ENCODE measurements around the gene PRR16.

The PRR16 gene

GRCh38 chr5:120544043-120544442 lies 79.9 kb downstream of the PRR16 start:
- TF ChIP-seq REST (IDR thresholded peaks at IDR 0.05; ENCODE audit: insufficient read depth in 1 of 2, low read depth in 2 of 2, low read length in 2 of 2): no peak
- TF ChIP-seq FOXP2 (optimal IDR thresholded peaks at IDR 0.05; ENCODE audit: borderline replicate concordance, extremely low read depth, extremely low read length, insufficient read depth): no peak
- no peak for TF ChIP-seq SIN3A (IDR thresholded peaks at IDR 0.05; ENCODE audit: borderline replicate concordance, insufficient read depth, low read length)

DNA sequence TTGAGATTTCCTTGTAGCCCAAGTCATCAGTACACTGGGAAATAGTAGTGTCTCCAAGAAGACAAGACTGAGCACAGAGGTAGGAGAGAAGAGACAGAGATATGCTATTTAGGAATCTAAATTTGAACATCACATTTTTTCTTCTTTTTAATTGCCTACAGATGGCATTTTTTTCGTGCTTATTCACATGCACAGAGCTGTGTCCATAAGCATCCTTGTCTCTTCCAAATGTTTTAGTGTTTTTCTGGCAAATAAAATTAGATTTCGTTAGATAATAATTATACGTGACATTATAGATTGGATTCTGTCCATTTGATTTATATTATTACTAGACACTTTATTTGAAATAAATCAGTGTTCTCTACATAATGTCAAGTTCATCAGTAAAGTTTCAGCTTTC lies 80.9 kb downstream of the PRR16 start:
- TF ChIP-seq SIN3A (IDR thresholded peaks at IDR 0.05; ENCODE audit: borderline replicate concordance, insufficient read depth, low read length) (no peak), REST (IDR thresholded peaks at IDR 0.05; ENCODE audit: insufficient read depth in 1 of 2, low read depth in 2 of 2, low read length in 2 of 2) (no peak), POLR2AphosphoS5 (IDR thresholded peaks at IDR 0.05; ENCODE audit: low read depth, low read length) (no peak), FOXP2 (optimal IDR thresholded peaks at IDR 0.05; ENCODE audit: borderline replicate concordance, extremely low read depth, extremely low read length, insufficient read depth) (no peak), TAF1 (IDR thresholded peaks at IDR 0.05; ENCODE audit: borderline replicate concordance, insufficient read depth, low read length) (no peak)

GRCh38 chr5:120545951-120546350 lies 81.9 kb downstream of the PRR16 start:
- TF ChIP-seq SIN3A (IDR thresholded peaks at IDR 0.05; ENCODE audit: borderline replicate concordance, insufficient read depth, low read length) (no peak), TAF1 (IDR thresholded peaks at IDR 0.05; ENCODE audit: borderline replicate concordance, insufficient read depth, low read length) (no peak), FOXP2 (optimal IDR thresholded peaks at IDR 0.05; ENCODE audit: borderline replicate concordance, extremely low read depth, extremely low read length, insufficient read depth) (no peak), REST (IDR thresholded peaks at IDR 0.05; ENCODE audit: insufficient read depth in 1 of 2, low read depth in 2 of 2, low read length in 2 of 2) (no peak), POLR2AphosphoS5 (IDR thresholded peaks at IDR 0.05; ENCODE audit: low read depth, low read length) (no peak)

DNA sequence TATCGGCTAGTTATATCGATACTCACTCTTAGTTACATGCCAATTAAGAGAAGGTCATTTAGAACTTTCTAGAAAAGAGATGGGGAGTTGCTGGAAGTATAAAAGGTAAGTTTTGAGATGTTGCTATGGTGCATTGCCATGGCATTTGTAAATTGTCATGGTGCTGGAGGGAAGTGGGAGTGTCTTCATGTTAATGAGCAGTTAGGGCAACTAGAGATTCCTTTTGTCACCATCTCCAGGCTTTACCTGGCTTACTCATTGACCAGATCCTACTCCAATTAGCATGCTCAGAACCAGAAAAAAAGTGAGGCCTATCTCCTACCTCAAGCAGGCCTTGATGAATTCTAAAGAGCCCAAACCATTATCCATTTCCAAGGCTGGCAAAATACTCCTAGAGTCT lies 82.8 kb downstream of the PRR16 start:
- TF ChIP-seq REST (IDR thresholded peaks at IDR 0.05; ENCODE audit: insufficient read depth in 1 of 2, low read depth in 2 of 2, low read length in 2 of 2) (no peak), POLR2AphosphoS5 (IDR thresholded peaks at IDR 0.05; ENCODE audit: low read depth, low read length) (no peak), FOXP2 (optimal IDR thresholded peaks at IDR 0.05; ENCODE audit: borderline replicate concordance, extremely low read depth, extremely low read length, insufficient read depth) (no peak), SIN3A (IDR thresholded peaks at IDR 0.05; ENCODE audit: borderline replicate concordance, insufficient read depth, low read length) (no peak), TAF1 (IDR thresholded peaks at IDR 0.05; ENCODE audit: borderline replicate concordance, insufficient read depth, low read length) (no peak)

DNA sequence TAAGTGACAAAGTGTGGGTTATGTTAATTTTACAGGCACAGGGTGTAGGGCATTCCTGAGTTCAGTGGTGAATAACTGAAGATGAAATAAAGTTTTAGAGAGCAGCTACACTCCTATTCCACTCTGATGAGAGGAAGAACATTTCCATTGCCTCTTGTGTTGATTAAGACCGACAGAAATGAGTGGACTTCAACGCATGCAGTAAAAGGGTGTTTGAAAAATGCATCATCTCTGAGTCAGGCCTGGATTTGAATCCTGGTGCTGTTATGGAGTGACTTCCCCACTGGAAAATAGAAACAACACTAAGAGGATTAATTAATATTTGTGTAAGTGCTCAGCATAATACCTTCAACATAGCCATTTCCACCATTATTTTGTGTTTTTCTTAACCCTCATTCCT lies 86.3 kb downstream of the PRR16 start:
- no peak for TF ChIP-seq TAF1 (IDR thresholded peaks at IDR 0.05; ENCODE audit: borderline replicate concordance, insufficient read depth, low read length)
- TF ChIP-seq SIN3A (IDR thresholded peaks at IDR 0.05; ENCODE audit: borderline replicate concordance, insufficient read depth, low read length): no peak
- no peak for TF ChIP-seq REST (IDR thresholded peaks at IDR 0.05; ENCODE audit: insufficient read depth in 1 of 2, low read depth in 2 of 2, low read length in 2 of 2)
- TF ChIP-seq POLR2AphosphoS5 (IDR thresholded peaks at IDR 0.05; ENCODE audit: low read depth, low read length): no peak
- TF ChIP-seq FOXP2 (optimal IDR thresholded peaks at IDR 0.05; ENCODE audit: borderline replicate concordance, extremely low read depth, extremely low read length, insufficient read depth): no peak
